ENCODE data around the gene IRF2. TPM values are rescaled to one million over a fixed set of nuclear protein-coding genes. Genes with fewer than 3 reads are reported as not detected.

The IRF2 gene
- polyA plus RNA-seq, 6 donors from 2014 or later: 119 to 174 (median 151) TPM

DNA sequence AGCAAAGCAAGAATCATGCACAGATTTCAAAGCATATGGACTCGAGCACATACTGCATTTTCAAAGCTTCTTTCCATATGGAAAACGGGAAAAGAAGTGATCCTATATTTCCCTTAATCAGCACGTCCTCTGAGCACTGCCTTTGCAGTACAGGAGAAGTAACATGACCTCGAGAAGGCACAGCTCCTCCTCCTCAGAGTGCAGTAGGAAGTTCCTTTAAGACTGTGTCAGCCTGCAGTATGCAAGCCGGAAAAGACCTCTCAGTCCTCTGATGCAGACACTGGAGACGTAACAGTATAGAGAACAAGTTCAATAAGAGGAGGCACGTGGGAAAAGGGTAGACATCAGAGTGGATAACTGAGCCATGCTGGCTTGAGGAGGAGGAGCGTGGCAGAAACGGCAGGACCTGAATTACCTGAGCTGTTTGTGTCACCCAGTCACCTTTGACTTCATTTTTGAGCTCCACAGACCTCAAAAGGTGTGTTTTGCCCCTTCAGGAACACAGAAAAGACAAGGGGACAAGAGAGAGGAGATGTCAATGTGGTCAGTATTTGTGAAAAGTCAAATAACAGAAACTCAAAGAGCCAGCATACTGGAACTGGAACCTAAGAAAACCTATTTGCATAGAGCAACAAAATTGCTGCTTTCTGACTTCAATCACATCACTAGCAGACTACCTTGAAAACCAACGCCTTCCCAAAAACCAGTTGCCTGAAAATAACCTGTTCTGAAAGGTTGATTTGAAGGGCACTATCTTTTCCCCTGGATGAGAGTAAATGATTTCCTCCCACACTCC is 20.8 kb downstream of the IRF2 start:
- DNase-seq (peak; percentile 40), ATAC-seq (ENCODE audit: low read depth in 2 of 2) (peak; percentile 81 to 82)
- Mint-ChIP-seq H3K27me3 (no peaks in the 10 kb centered on the region), H3K36me3 (no peaks in the 10 kb centered on the region), H3K27ac (peak overlapping the region; percentile 21 to 94 (median 89)), H3K4me1 (peaks cover 74 to 94% (median 88%) of the 10 kb centered on the region in 3 donors), H3K9me3 (no peaks in the 10 kb centered on the region), H3K4me3 (peak overlapping the region; percentile 31 to 79 (median 64))

- Mint-ChIP-seq H3K4me1 (peaks cover 73 to 94% (median 88%) of the 10 kb centered on the region in 3 donors), H3K27ac (peak overlapping the region in 1 of 6 donors; percentile 26), H3K36me3 (peaks cover 0 to under 1% of the 10 kb centered on the region in 2 donors), H3K4me3 (peak overlapping the region in 2 of 8 donors; percentile 51 to 73), H3K27me3 (no peaks in the 10 kb centered on the region), H3K9me3 (no peaks in the 10 kb centered on the region)
- ATAC-seq (ENCODE audit: low read depth in 2 of 2) (no peak), DNase-seq (no peak)
These were observed 21.6 kb downstream of the IRF2 start for GRCh38 chr4:184452740-184453139.

DNA sequence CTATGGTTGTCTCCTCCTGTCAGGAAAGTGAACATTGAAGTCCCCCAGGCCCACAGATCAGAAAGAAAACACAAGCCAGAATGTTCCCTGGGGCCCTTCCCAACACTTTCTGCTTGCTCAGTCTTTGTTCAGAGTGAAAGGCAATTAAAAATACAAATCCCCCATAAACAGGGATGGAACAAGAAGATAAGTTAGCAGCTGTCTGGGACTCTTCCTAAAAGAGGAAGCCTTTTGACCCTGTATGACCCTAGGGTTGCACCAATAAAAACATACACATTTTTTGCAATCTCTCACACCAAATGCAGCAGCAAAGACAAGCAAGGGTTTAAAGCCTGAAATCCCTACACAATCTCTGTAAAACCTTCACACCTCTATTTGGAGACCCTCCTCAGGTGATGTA is 22.6 kb downstream of the IRF2 start:
- no peak for DNase-seq
- no peaks in the 10 kb centered on the region for H3K27me3 Mint-ChIP-seq
- H3K9me3 Mint-ChIP-seq: no peaks in the 10 kb centered on the region
- H3K4me1 Mint-ChIP-seq: peaks cover 72 to 94% (median 87%) of the 10 kb centered on the region in 3 donors
- peaks cover 0 to 8% of the 10 kb centered on the region in 2 donors for H3K36me3 Mint-ChIP-seq
- H3K27ac Mint-ChIP-seq: peak overlapping the region in 5 of 6 donors; percentile 34 to 89 (median 66)
- ATAC-seq (ENCODE audit: low read depth in 2 of 2): no peak
- peak overlapping the region in 4 of 8 donors; percentile 6 to 73 (median 59) for H3K4me3 Mint-ChIP-seq

GRCh38 chr4:184450743-184451535 is 23.4 kb downstream of the IRF2 start:
- H3K4me1 Mint-ChIP-seq: peaks cover 73 to 93% (median 86%) of the 10 kb centered on the region in 3 donors
- peak overlapping the region in 4 of 6 donors; percentile 31 to 89 (median 41) for H3K27ac Mint-ChIP-seq
- peaks cover 3 to 14% of the 10 kb centered on the region in 2 donors for H3K36me3 Mint-ChIP-seq
- H3K27me3 Mint-ChIP-seq: no peaks in the 10 kb centered on the region
- ATAC-seq (ENCODE audit: low read depth in 2 of 2) (no peak), DNase-seq (no peak)
- H3K4me3 Mint-ChIP-seq: peak overlapping the region in 6 of 8 donors; percentile 26 to 66 (median 56)
- H3K9me3 Mint-ChIP-seq: no peaks in the 10 kb centered on the region

- H3K4me1 Mint-ChIP-seq: peaks cover 73 to 93% (median 86%) of the 10 kb centered on the region in 3 donors
- ATAC-seq (ENCODE audit: low read depth in 2 of 2): no peak
- DNase-seq: no peak
These were observed 24.3 kb downstream of the IRF2 start for GRCh38 chr4:184450045-184450444.

GRCh38 chr4:184448821-184449220 is 25.5 kb downstream of the IRF2 start:
- H3K4me3 Mint-ChIP-seq: peak overlapping the region; percentile 6 to 86 (median 82)
- peak overlapping the region; percentile 88 to 96 (median 93) for H3K27ac Mint-ChIP-seq
- H3K36me3 Mint-ChIP-seq: peaks cover 8 to 15% of the 10 kb centered on the region in 2 donors
- no peak for DNase-seq
- H3K9me3 Mint-ChIP-seq: no peaks in the 10 kb centered on the region
- ATAC-seq (ENCODE audit: low read depth in 2 of 2): peak; percentile 11 to 18
- peaks cover 77 to 93% (median 87%) of the 10 kb centered on the region in 3 donors for H3K4me1 Mint-ChIP-seq
- H3K27me3 Mint-ChIP-seq: no peaks in the 10 kb centered on the region

More at GRCh38 chr4:184450045-184450444, 24.3 kb downstream of the IRF2 start:
- Mint-ChIP-seq H3K4me3 (peak overlapping the region in 4 of 8 donors; percentile 2 to 75 (median 44)), H3K27ac (peak overlapping the region in 4 of 6 donors; percentile 1 to 88 (median 70)), H3K27me3 (no peaks in the 10 kb centered on the region), H3K9me3 (no peaks in the 10 kb centered on the region), H3K36me3 (peaks cover 8 to 14% of the 10 kb centered on the region in 2 donors)

DNA sequence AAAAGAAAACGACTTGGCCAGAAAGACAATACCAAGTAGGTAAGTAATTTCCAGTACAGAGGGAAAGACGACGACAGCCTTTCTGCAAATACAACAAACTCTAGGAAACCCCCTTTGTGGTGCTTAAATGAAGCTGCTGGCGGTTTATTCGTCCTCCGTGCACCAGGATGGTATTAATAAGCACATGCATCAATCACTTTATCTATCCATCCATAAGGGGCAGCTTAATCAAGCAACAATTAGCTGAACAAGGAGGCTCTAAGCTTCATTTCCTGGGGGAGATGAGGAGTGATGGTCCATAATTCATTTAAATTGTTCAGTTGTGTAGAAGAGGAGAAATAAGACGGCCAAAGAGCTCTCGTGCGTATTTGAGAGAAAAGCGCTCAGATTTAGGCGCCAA is 26.2 kb downstream of the IRF2 start:
- Mint-ChIP-seq H3K4me1 (peaks cover 78 to 93% (median 87%) of the 10 kb centered on the region in 3 donors), H3K4me3 (peak overlapping the region in 4 of 8 donors; percentile 13 to 86 (median 77)), H3K9me3 (no peaks in the 10 kb centered on the region), H3K27ac (peak overlapping the region in 5 of 6 donors; percentile 59 to 91 (median 80)), H3K27me3 (no peaks in the 10 kb centered on the region), H3K36me3 (peaks cover 8 to 20% of the 10 kb centered on the region in 2 donors)
- DNase-seq: no peak
- ATAC-seq (ENCODE audit: low read depth in 2 of 2): no peak

GRCh38 chr4:184447664-184448063 is 26.7 kb downstream of the IRF2 start:
- peak overlapping the region in 4 of 6 donors; percentile 77 to 91 (median 88) for H3K27ac Mint-ChIP-seq
- ATAC-seq (ENCODE audit: low read depth in 2 of 2) (no peak), DNase-seq (no peak)
- H3K27me3 Mint-ChIP-seq: no peaks in the 10 kb centered on the region
- H3K9me3 Mint-ChIP-seq: no peaks in the 10 kb centered on the region
- H3K4me3 Mint-ChIP-seq: peak overlapping the region in 4 of 8 donors; percentile 13 to 86 (median 77)
- peaks cover 79 to 95% (median 90%) of the 10 kb centered on the region in 3 donors for H3K4me1 Mint-ChIP-seq
- peaks cover 8 to 20% of the 10 kb centered on the region in 2 donors for H3K36me3 Mint-ChIP-seq

DNA sequence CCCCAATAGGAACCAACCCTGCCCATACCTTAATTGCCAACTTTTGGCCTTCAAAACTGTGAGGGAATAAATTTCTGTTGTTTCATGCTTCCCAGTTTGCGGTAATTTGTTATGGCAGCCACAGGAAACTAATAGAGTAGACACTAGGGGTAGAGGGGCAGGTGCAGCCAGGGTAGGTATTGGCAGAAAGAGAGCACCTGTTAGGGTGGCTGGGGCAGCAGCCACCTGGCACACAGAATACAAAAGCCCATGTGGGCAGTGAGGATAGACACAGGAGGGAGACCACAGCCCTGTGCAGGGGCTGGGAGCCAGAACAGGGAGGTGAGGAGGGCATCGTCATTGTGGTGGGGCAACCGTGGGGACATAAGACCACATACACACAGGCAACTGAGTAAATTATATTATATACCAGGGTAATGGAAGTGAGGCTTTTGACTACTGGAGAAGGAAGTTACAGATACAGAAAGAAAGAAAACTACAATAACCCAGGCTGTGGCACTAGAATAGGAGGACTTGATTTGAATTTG is 28.2 kb downstream of the IRF2 start:
- Mint-ChIP-seq H3K36me3 (peaks cover 8 to 20% of the 10 kb centered on the region in 2 donors), H3K4me3 (peak overlapping the region; percentile 10 to 77 (median 58)), H3K27ac (peak overlapping the region; percentile 64 to 91 (median 89)), H3K9me3 (no peaks in the 10 kb centered on the region), H3K27me3 (no peaks in the 10 kb centered on the region), H3K4me1 (peaks cover 83 to 95% (median 90%) of the 10 kb centered on the region in 3 donors)
- DNase-seq (no peak), ATAC-seq (ENCODE audit: low read depth in 2 of 2) (no peak)

DNA sequence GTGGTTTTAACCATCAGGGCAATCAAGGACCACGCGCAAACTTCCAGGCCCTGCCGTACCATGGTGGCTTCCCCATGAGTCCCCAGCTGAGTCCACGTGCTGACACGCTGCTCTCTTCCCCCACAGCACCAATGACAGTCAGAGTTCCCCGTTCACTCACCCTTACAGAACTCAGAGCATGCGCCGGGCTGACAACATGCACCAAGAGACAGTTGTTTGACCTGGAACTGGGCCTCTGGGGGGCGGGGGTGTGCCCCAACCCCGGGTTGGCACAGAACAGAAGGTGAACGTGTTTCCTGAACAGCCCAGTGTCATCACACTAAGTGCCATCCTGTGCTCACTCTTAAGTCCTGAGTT is 29.4 kb downstream of the IRF2 start:
- DNase-seq (peak; percentile 65), ATAC-seq (ENCODE audit: low read depth in 2 of 2) (peak; percentile 92 to 93)
- peak overlapping the region; percentile 48 to 93 (median 77) for H3K27ac Mint-ChIP-seq
- peak overlapping the region in 7 of 8 donors; percentile 60 to 77 (median 68) for H3K4me3 Mint-ChIP-seq
- peaks cover 8 to 20% of the 10 kb centered on the region in 2 donors for H3K36me3 Mint-ChIP-seq
- no peaks in the 10 kb centered on the region for H3K9me3 Mint-ChIP-seq
- peaks cover 89 to 97% (median 95%) of the 10 kb centered on the region in 3 donors for H3K4me1 Mint-ChIP-seq
- H3K27me3 Mint-ChIP-seq: no peaks in the 10 kb centered on the region

GRCh38 chr4:184444215-184444952 is 30.0 kb downstream of the IRF2 start:
- peaks cover 87 to 96% (median 94%) of the 10 kb centered on the region in 3 donors for H3K4me1 Mint-ChIP-seq
- peak overlapping the region in 7 of 8 donors; percentile 60 to 77 (median 68) for H3K4me3 Mint-ChIP-seq
- peaks cover 8 to 20% of the 10 kb centered on the region in 2 donors for H3K36me3 Mint-ChIP-seq
- no peaks in the 10 kb centered on the region for H3K9me3 Mint-ChIP-seq
- H3K27ac Mint-ChIP-seq: peak overlapping the region; percentile 48 to 93 (median 77)
- H3K27me3 Mint-ChIP-seq: no peaks in the 10 kb centered on the region
- DNase-seq (no peak), ATAC-seq (ENCODE audit: low read depth in 2 of 2) (no peak)

- no peak for DNase-seq
- no peaks in the 10 kb centered on the region for H3K27me3 Mint-ChIP-seq
- no peak for ATAC-seq (ENCODE audit: low read depth in 2 of 2)
- peak overlapping the region in 2 of 8 donors; percentile 14 to 24 for H3K4me3 Mint-ChIP-seq
- peaks cover 8 to 20% of the 10 kb centered on the region in 2 donors for H3K36me3 Mint-ChIP-seq
- H3K9me3 Mint-ChIP-seq: no peaks in the 10 kb centered on the region
- peak overlapping the region in 5 of 6 donors; percentile 57 to 88 (median 75) for H3K27ac Mint-ChIP-seq
- H3K4me1 Mint-ChIP-seq: peaks cover 84 to 94% (median 89%) of the 10 kb centered on the region in 3 donors
These were observed 31.0 kb downstream of the IRF2 start for GRCh38 chr4:184443318-184443717.

Data from naive B cell (primary cell).